ENCODE data around the gene CD99. TPM values are rescaled to one million over a fixed set of nuclear protein-coding genes. Genes with fewer than 3 reads are reported as not detected.

CD99 gene
- total RNA-seq, 4 donors from 2014 or later = 134 to 178 (median 143) TPM

GRCh38 chrX:2680486-2681348 is 10.4 kb upstream of the CD99 start:
- TF ChIP-seq, protein P1, sequence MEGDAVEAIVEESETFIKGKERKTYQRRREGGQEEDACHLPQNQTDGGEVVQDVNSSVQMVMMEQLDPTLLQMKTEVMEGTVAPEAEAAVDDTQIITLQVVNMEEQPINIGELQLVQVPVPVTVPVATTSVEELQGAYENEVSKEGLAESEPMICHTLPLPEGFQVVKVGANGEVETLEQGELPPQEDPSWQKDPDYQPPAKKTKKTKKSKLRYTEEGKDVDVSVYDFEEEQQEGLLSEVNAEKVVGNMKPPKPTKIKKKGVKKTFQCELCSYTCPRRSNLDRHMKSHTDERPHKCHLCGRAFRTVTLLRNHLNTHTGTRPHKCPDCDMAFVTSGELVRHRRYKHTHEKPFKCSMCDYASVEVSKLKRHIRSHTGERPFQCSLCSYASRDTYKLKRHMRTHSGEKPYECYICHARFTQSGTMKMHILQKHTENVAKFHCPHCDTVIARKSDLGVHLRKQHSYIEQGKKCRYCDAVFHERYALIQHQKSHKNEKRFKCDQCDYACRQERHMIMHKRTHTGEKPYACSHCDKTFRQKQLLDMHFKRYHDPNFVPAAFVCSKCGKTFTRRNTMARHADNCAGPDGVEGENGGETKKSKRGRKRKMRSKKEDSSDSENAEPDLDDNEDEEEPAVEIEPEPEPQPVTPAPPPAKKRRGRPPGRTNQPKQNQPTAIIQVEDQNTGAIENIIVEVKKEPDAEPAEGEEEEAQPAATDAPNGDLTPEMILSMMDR (IDR thresholded peaks at IDR 0.05) = no peak
- TF ChIP-seq POLR2A (IDR thresholded peaks at IDR 0.05) = no peak
- TF ChIP-seq POLR2AphosphoS5 (IDR thresholded peaks at IDR 0.05) = no peak
- TF ChIP-seq EP300 (IDR thresholded peaks at IDR 0.05; ENCODE audit: low read depth) = no peak
- 62 to 95% methylated on average over 6 of the region's 6 CpGs for WGBS, 2 donors (ENCODE audit: low coverage in 1 of 2)
- Histone ChIP-seq H3K27me3 (no peaks in the 10 kb centered on the region), H3K4me3 (no peak overlapping the region), H3K27ac (no peak overlapping the region), H3K36me3 (no peaks in the 10 kb centered on the region), H3K4me1 (peaks cover 0 to 38% (median 6%) of the 10 kb centered on the region in 4 donors), H3K9me3 (no peaks in the 10 kb centered on the region)
- no peak for DNase-seq
- intact Hi-C loops (cut with DNase I; ENCODE audit: low total_unique reads) (no loop called here), in situ Hi-C loops (cut with MboI; ENCODE audit: low pct_ligation_motif_present in 1 of 4, low pct_unique_long_range_greater_than_20kb in 1 of 4, low sequenced_read_pairs in 3 of 4) (no loop called here)

DNA sequence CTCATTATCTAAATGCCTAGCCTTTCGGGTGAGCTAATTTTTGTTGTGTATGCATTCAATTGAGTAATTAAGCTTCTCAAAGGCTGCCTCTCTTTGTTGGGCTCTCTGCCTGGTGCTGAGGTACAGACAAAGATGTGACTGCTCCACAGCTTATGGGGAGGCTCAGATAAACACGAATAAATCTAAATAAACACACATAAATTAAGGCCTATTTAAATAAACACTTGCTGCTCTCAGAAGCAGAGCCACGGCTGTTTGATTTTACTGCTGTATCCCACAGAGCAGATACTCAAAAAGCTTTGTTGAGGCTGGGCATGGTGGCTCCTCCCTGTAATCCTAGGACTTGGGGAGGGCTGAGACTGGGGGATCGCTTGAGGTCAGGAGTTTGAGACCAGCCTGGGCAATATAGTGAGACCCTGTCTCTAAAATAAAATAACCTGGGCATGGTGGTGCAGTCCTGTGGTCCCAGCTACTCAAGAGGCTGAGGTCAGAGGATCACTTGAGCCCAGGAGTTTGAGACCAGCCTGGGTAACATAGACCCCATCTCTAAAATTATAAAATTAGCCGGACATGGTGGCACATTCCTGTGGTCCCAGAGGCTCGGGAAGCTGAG is 8.4 kb upstream of the CD99 start:
- DNase-seq = no peak
- intact Hi-C loops (cut with DNase I; ENCODE audit: low total_unique reads) (no loop called here), in situ Hi-C loops (cut with MboI; ENCODE audit: low pct_ligation_motif_present in 1 of 4, low pct_unique_long_range_greater_than_20kb in 1 of 4, low sequenced_read_pairs in 3 of 4) (no loop called here)
- Histone ChIP-seq H3K9me3 (no peaks in the 10 kb centered on the region), H3K4me1 (peaks cover 0 to 24% (median 2%) of the 10 kb centered on the region in 4 donors), H3K27ac (peak overlapping the region in 2 of 4 donors; percentile 25 to 41), H3K36me3 (no peaks in the 10 kb centered on the region), H3K27me3 (no peaks in the 10 kb centered on the region), H3K4me3 (no peak overlapping the region)
- 60 to 83% methylated on average over 1 to 6 of the region's 6 CpGs for WGBS, 2 donors (ENCODE audit: low coverage in 1 of 2)
- TF ChIP-seq POLR2A (IDR thresholded peaks at IDR 0.05) (no peak), POLR2AphosphoS5 (IDR thresholded peaks at IDR 0.05) (peak in 1 of 3 donors; percentile 35)

- peaks cover 0 to 10% (median 2%) of the 10 kb centered on the region in 4 donors for H3K4me1 ChIP-seq
- intact Hi-C loops (cut with DNase I; ENCODE audit: low total_unique reads) (no loop called here), in situ Hi-C loops (cut with MboI; ENCODE audit: low pct_ligation_motif_present in 1 of 4, low pct_unique_long_range_greater_than_20kb in 1 of 4, low sequenced_read_pairs in 3 of 4) (no loop called here)
- 100% methylated on average over 1 of the region's 1 CpG; no CpG with 5 or more reads in 1 of the 2 donors for WGBS, 2 donors (ENCODE audit: low coverage in 1 of 2)
- no peaks in the 10 kb centered on the region for H3K36me3 ChIP-seq
- TF ChIP-seq POLR2A (IDR thresholded peaks at IDR 0.05) (no peak), EP300 (IDR thresholded peaks at IDR 0.05; ENCODE audit: low read depth) (no peak), POLR2AphosphoS5 (IDR thresholded peaks at IDR 0.05) (no peak)
- TF ChIP-seq, protein P1 (IDR thresholded peaks at IDR 0.05) = no peak
- H3K9me3 ChIP-seq = no peaks in the 10 kb centered on the region
- H3K27ac ChIP-seq = no peak overlapping the region
- no peak for DNase-seq
- no peaks in the 10 kb centered on the region for H3K27me3 ChIP-seq
- no peak overlapping the region for H3K4me3 ChIP-seq
These were observed 6.8 kb upstream of the CD99 start for GRCh38 chrX:2684256-2684655.

GRCh38 chrX:2685886-2686285 is 5.2 kb upstream of the CD99 start:
- TF ChIP-seq, protein P1 (IDR thresholded peaks at IDR 0.05) = no peak
- no peak for TF ChIP-seq POLR2AphosphoS5 (IDR thresholded peaks at IDR 0.05)
- no peak for TF ChIP-seq EP300 (IDR thresholded peaks at IDR 0.05; ENCODE audit: low read depth)
- TF ChIP-seq POLR2A (IDR thresholded peaks at IDR 0.05) = no peak
- no peaks in the 10 kb centered on the region for H3K27me3 ChIP-seq
- no peak for DNase-seq
- WGBS, 2 donors (ENCODE audit: low coverage in 1 of 2) = 71 to 94% methylated on average over 4 to 5 of the region's 5 CpGs
- H3K9me3 ChIP-seq = no peaks in the 10 kb centered on the region
- intact Hi-C loops (cut with DNase I; ENCODE audit: low total_unique reads) (no loop called here), in situ Hi-C loops (cut with MboI; ENCODE audit: low pct_ligation_motif_present in 1 of 4, low pct_unique_long_range_greater_than_20kb in 1 of 4, low sequenced_read_pairs in 3 of 4) (no loop called here)
- no peak overlapping the region for H3K4me3 ChIP-seq
- H3K36me3 ChIP-seq = no peaks in the 10 kb centered on the region
- H3K4me1 ChIP-seq = peaks cover 0 to 14% (median 7%) of the 10 kb centered on the region in 4 donors
- no peak overlapping the region for H3K27ac ChIP-seq
